H1 (cell line): ENCODE measurements around the gene COMMD1. TPM values are rescaled to one million over a fixed set of nuclear protein-coding genes. Genes with fewer than 3 reads are reported as not detected.
"Not testable (repeated sequence)": the region's sequence is repeated elsewhere in the genome, so short reads cannot be mapped to it uniquely, and the experiment has no call there.

Source experiments
- CTCF ChIA-PET: fragments of 300-600 bp; sonication (Branson Sonifier 250); formaldehyde crosslinking; loops from one replicate; lab custom pipeline; 2021; ENCODE audit not compliant: partially characterized antibody; lab: Charles Lee
- POLR2A ChIA-PET: fragments of 300-600 bp; sonication (Branson Sonifier 250); formaldehyde crosslinking; loops from one replicate; lab custom pipeline; 2021; ENCODE audit warnings: inconsistent platforms; ENCODE audit not compliant: partially characterized antibody; lab: Charles Lee
- DNase-seq, 2 experiments: peaks; one replicate each; pipeline versions ENCODE4 v3.0.0 to v3.0.0-alpha.2; 2010 to 2022; ENCODE audit warnings: low spot score in 2 of 2, low read depth in 1 of 2, mixed read lengths in 1 of 2
- FAIRE-seq: peaks from 2 replicates; lab custom pipeline; 2011; peaks lifted over from hg19 to GRCh38; lab: Jason Lieb, UNC
- H2AFZ ChIP-seq: 2 replicates; pipeline ENCODE4 v1.8.1; 2012; ENCODE audit warnings: low read length, inconsistent platforms
- H2AK5ac ChIP-seq: 2 replicates; pipeline ENCODE4 v1.6.1; 2013; ENCODE audit warnings: low read depth, low read length
- H2BK120ac ChIP-seq: replicated peaks from 2 replicates; pipeline ENCODE3; 2013; ENCODE audit warnings: low read depth, low read length, inconsistent platforms
- H2BK12ac ChIP-seq: 2 replicates; pipeline ENCODE4 v1.6.1; 2013; ENCODE audit warnings: low read depth, low read length
- H2BK15ac ChIP-seq: 2 replicates; pipeline ENCODE4 v1.6.1; 2013; ENCODE audit warnings: low read length
- H2BK20ac ChIP-seq: 2 replicates; pipeline ENCODE4 v1.6.1; 2013; ENCODE audit warnings: low read length
- H2BK5ac ChIP-seq: 2 replicates; pipeline ENCODE4 v1.6.1; 2013; ENCODE audit warnings: low read depth, low read length
- H3K14ac ChIP-seq: 2 replicates; pipeline ENCODE4 v1.6.1; 2013; ENCODE audit warnings: inconsistent platforms; ENCODE audit not compliant: insufficient read length
- H3K18ac ChIP-seq: 2 replicates; pipeline ENCODE4 v1.6.1; 2013; ENCODE audit warnings: low read length; ENCODE audit errors: extremely low read depth
- H3K23ac ChIP-seq: 2 replicates; pipeline ENCODE4 v1.6.1; 2013; ENCODE audit warnings: inconsistent platforms; ENCODE audit not compliant: insufficient read length
- H3K23me2 ChIP-seq: 2 replicates; pipeline ENCODE4 v1.6.1; 2013; ENCODE audit warnings: low read depth, low read length
- H3K27ac ChIP-seq: 2 replicates; pipeline ENCODE4 v1.6.1; 2011; ENCODE audit warnings: low read depth, low read length, inconsistent platforms
- H3K27me3 ChIP-seq, 4 experiments: replicated peaks in 1 of 4; 1 replicate in 1 of 4; 2 replicates in 3 of 4; pipeline versions ENCODE4 v1.6.1 to v1.8.1; 2011 to 2013; ENCODE audit warnings: low read length in 3 of 4, mild to moderate bottlenecking in 3 of 4, inconsistent platforms in 2 of 4, mixed read lengths in 2 of 4, moderate library complexity in 1 of 4; ENCODE audit not compliant: control insufficient read depth in 3 of 4, insufficient read depth in 3 of 4; ENCODE audit errors: extremely low read depth in 1 of 4
- H3K36me3 ChIP-seq, 4 experiments: 2 replicates each; pipeline versions ENCODE4 v1.6.1 to v1.8.1; 2011 to 2013; ENCODE audit warnings: mild to moderate bottlenecking in 4 of 4, low read length in 3 of 4, moderate library complexity in 2 of 4, control low read depth in 1 of 4, inconsistent platforms in 1 of 4; ENCODE audit not compliant: insufficient read depth in 4 of 4, control insufficient read depth in 2 of 4
- H3K4ac ChIP-seq: replicated peaks from 2 replicates; pipeline ENCODE3; 2013; ENCODE audit warnings: low read length, low read depth, mixed read lengths, inconsistent platforms; ENCODE audit not compliant: insufficient read length
- H3K4me1 ChIP-seq, 4 experiments: replicated peaks in 1 of 4; 1 replicate in 1 of 4; 2 replicates in 3 of 4; pipeline versions ENCODE4 v1.6.1 to v1.8.1; 2011 to 2013; ENCODE audit warnings: low read length in 3 of 4, inconsistent platforms in 2 of 4, mixed read lengths in 1 of 4; ENCODE audit not compliant: insufficient read depth in 4 of 4, control insufficient read depth in 3 of 4
- H3K4me2 ChIP-seq, 2 experiments: 2 replicates each; pipeline versions ENCODE4 v1.6.1 to v1.8.1; 2011 to 2013; ENCODE audit warnings: low read depth in 2 of 2, low read length in 2 of 2, control low read depth in 1 of 2, inconsistent platforms in 1 of 2, mild to moderate bottlenecking in 1 of 2; ENCODE audit not compliant: insufficient read depth in 1 of 2
- H3K4me3 ChIP-seq, 4 experiments: fragments of 200-600, 300-600 bp in 1 of 4; sonication (generic), shearing (Covaris generic), sonication (Bioruptor Twin) in 1 of 4; 2 replicates each; pipeline versions ENCODE4 v1.5.1 to v1.8.1; 2011 to 2016; ENCODE audit warnings: low read length in 4 of 4, low read depth in 3 of 4, control low read depth in 2 of 4, inconsistent platforms in 2 of 4, mild to moderate bottlenecking in 2 of 4, mixed read lengths in 1 of 4, moderate library complexity in 1 of 4; ENCODE audit not compliant: insufficient read depth in 2 of 4; ENCODE audit errors: extremely low read depth in 1 of 4
- H3K56ac ChIP-seq: replicated peaks from 2 replicates; pipeline ENCODE3; 2013; ENCODE audit warnings: low read depth, mild to moderate bottlenecking, mixed read lengths, low read length, inconsistent platforms; ENCODE audit not compliant: insufficient read length
- H3K79me1 ChIP-seq: 2 replicates; pipeline ENCODE4 v1.6.1; 2013; ENCODE audit warnings: low read depth, low read length, control low read depth
- H3K79me2 ChIP-seq, 2 experiments: 2 replicates each; pipeline versions ENCODE4 v1.6.1 to v1.8.1; 2012 to 2013; ENCODE audit warnings: low read length in 2 of 2, mild to moderate bottlenecking in 2 of 2, inconsistent platforms in 1 of 2; ENCODE audit not compliant: insufficient read depth in 2 of 2, control insufficient read depth in 1 of 2
- H3K9ac ChIP-seq, 4 experiments: replicated peaks in 1 of 4; 1 replicate in 1 of 4; 2 replicates in 3 of 4; pipeline versions ENCODE4 v1.6.1 to v1.8.1; 2011 to 2013; ENCODE audit warnings: low read depth in 3 of 4, low read length in 3 of 4, control low read depth in 2 of 4, mild to moderate bottlenecking in 2 of 4, moderate library complexity in 2 of 4, inconsistent platforms in 1 of 4; ENCODE audit errors: extremely low read depth in 1 of 4
- H3K9me3 ChIP-seq, 2 experiments: 2 replicates each; pipeline versions ENCODE4 v1.6.1 to v1.8.1; 2012 to 2013; ENCODE audit warnings: mild to moderate bottlenecking in 2 of 2, moderate library complexity in 2 of 2, control low read depth in 1 of 2, inconsistent platforms in 1 of 2, low read depth in 1 of 2, low read length in 1 of 2, mixed read lengths in 1 of 2; ENCODE audit not compliant: insufficient read depth in 2 of 2
- H4K20me1 ChIP-seq, 2 experiments: replicated peaks in 1 of 2; 2 replicates each; pipeline versions ENCODE3 to v1.8.1; 2011 to 2013; ENCODE audit warnings: inconsistent platforms in 2 of 2, low read length in 2 of 2, mild to moderate bottlenecking in 1 of 2; ENCODE audit not compliant: insufficient read depth in 2 of 2, control insufficient read depth in 1 of 2
- H4K5ac ChIP-seq: 2 replicates; pipeline ENCODE4 v1.6.1; 2013; ENCODE audit warnings: low read length, low read depth, mixed read lengths, inconsistent platforms; ENCODE audit not compliant: insufficient read length
- H4K8ac ChIP-seq: 2 replicates; pipeline ENCODE4 v1.8.0; 2013; ENCODE audit warnings: mild to moderate bottlenecking, moderate library complexity, low read length, inconsistent platforms; ENCODE audit not compliant: insufficient read depth; ENCODE audit errors: extremely low read depth
- H4K91ac ChIP-seq: replicated peaks from 2 replicates; pipeline ENCODE3; 2013; ENCODE audit warnings: low read length, mixed read lengths, inconsistent platforms; ENCODE audit not compliant: insufficient read length
- ASH2L ChIP-seq: fragments of 200-600, 300-600 bp; sonication (generic); IDR thresholded peaks from one replicate; pipeline ENCODE4 v1.7.1; 2017; ENCODE audit warnings: low read length
- CHD2 ChIP-seq: IDR thresholded peaks from 2 replicates; pipeline ENCODE4 v1.6.1; 2012; ENCODE audit warnings: low read length, improper control_type of control experiment
- GABPA ChIP-seq: IDR thresholded peaks from 2 replicates; pipeline ENCODE4 v1.6.1; 2011; ENCODE audit warnings: mild to moderate bottlenecking, low read length, moderate library complexity, borderline replicate concordance; ENCODE audit not compliant: insufficient read depth
- NRF1 ChIP-seq: IDR thresholded peaks from 2 replicates; pipeline ENCODE4 v1.6.1; 2011; ENCODE audit warnings: mild to moderate bottlenecking, low read depth, low read length, improper control_type of control experiment
- POLR2A ChIP-seq, 2 experiments: IDR thresholded peaks; 1 replicate in 1 of 2; 2 replicates in 1 of 2; pipeline ENCODE4 v1.6.1; 2011; ENCODE audit warnings: low read depth in 2 of 2, low read length in 2 of 2, mild to moderate bottlenecking in 2 of 2; ENCODE audit errors: control extremely low read depth in 1 of 2
- SIRT6 ChIP-seq: IDR thresholded peaks from one replicate; pipeline ENCODE4 v1.7.1; 2012; ENCODE audit warnings: low read length, inconsistent platforms
- WGBS, 2 experiments: shearing (Covaris generic) in 1 of 2; methylation state at CpG; one replicate each; pipeline versions ENCODE4 v1.1.6 to v1.1.7; 2013 to 2015; ENCODE audit warnings: low lambda C conversion rate in 2 of 2, mixed read lengths in 2 of 2, inconsistent platforms in 1 of 2, low coverage in 1 of 2, missing lambda C conversion rate in 1 of 2; ENCODE audit not compliant: insufficient replicate concordance in 2 of 2, insufficient coverage in 1 of 2, insufficient read length in 1 of 2; ENCODE audit errors: extremely low coverage in 1 of 2, missing lambda C conversion rate in 1 of 2; 5-methylcytosine and 5-hydroxymethylcytosine counted together
- polyA plus RNA-seq, 7 experiments: library from polyadenylated mRNA; depleted of rRNA in 3 of 7; stranded (reverse) in 5 of 7; unstranded in 2 of 7; fragments of >200 nt in 5 of 7; fragments of 200-250 nt in 2 of 7; gene quantifications; 1 replicate in 5 of 7; 2 replicates in 1 of 7; 4 replicates in 1 of 7; pipeline versions ENCODE4 v1.2.1 to v1.2.3, GENCODE V29; 2011 to 2013; ENCODE audit warnings: missing spikeins in 2 of 7, mixed read lengths in 2 of 7
- total RNA-seq: library from RNA; stranded (reverse); fragmentation: NEBNext Ultra II Directional; extraction: Animal tissue kit (Norgen Biotek cat#: 25700); gene quantifications from 2 replicates; pipeline ENCODE4 v1.2.1, GENCODE V29; 2021
- TF ChIP-seq, protein P1 (sequence below): IDR thresholded peaks from 2 replicates; pipeline ENCODE4 v1.6.1; 2012; ENCODE audit warnings: low read length, inconsistent platforms
- TF ChIP-seq, protein P2 (sequence below): IDR thresholded peaks from 2 replicates; pipeline ENCODE4 v1.6.1; 2012; ENCODE audit warnings: inconsistent platforms
- TF ChIP-seq, protein P3 (sequence below): IDR thresholded peaks from 2 replicates; pipeline ENCODE4 v1.6.1; 2011; ENCODE audit warnings: low read depth, mild to moderate bottlenecking, low read length; ENCODE audit not compliant: insufficient read depth

COMMD1 gene
- total and polyA plus RNA-seq, 2 of the 8 experiments (the other 6 are each of a cell fraction or from before 2014, with no cell fraction given), result 23.5 to 28.3 TPM

DNA sequence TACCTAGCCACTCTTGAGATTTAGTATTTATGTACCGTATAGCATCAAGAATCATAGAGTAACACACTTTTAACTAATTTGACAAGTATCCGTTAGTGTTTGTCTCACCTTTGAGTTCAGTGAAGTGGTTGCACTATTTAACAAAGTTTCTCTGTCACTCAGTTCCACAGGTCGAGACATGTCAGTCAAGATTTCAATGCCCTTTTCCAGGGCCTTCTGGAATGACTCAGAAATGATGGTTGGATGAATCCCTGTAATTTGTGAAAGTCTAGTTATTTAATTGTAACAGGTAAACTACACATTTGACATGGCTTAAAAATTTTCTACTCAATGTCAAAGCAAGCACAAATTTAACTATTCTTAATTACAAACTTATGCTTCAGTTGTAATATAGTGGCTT, 26.7 kb upstream of the COMMD1 start (continued):
- TF ChIP-seq, protein P1, sequence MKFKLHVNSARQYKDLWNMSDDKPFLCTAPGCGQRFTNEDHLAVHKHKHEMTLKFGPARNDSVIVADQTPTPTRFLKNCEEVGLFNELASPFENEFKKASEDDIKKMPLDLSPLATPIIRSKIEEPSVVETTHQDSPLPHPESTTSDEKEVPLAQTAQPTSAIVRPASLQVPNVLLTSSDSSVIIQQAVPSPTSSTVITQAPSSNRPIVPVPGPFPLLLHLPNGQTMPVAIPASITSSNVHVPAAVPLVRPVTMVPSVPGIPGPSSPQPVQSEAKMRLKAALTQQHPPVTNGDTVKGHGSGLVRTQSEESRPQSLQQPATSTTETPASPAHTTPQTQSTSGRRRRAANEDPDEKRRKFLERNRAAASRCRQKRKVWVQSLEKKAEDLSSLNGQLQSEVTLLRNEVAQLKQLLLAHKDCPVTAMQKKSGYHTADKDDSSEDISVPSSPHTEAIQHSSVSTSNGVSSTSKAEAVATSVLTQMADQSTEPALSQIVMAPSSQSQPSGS, result no peak
- no peak for TF ChIP-seq POLR2A (IDR thresholded peaks at IDR 0.05; ENCODE audit: control extremely low read depth in 1 of 2, low read depth in 2 of 2, low read length in 2 of 2)
- TF ChIP-seq GABPA, result no peak
- no peak for TF ChIP-seq CHD2
- TF ChIP-seq, protein P2, sequence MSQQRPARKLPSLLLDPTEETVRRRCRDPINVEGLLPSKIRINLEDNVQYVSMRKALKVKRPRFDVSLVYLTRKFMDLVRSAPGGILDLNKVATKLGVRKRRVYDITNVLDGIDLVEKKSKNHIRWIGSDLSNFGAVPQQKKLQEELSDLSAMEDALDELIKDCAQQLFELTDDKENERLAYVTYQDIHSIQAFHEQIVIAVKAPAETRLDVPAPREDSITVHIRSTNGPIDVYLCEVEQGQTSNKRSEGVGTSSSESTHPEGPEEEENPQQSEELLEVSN, result no peak
- TF ChIP-seq NRF1, result no peak
- no peak for TF ChIP-seq ASH2L
- no peak for TF ChIP-seq SIRT6
- TF ChIP-seq, protein P3, sequence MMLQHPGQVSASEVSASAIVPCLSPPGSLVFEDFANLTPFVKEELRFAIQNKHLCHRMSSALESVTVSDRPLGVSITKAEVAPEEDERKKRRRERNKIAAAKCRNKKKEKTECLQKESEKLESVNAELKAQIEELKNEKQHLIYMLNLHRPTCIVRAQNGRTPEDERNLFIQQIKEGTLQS, result no peak

DNA sequence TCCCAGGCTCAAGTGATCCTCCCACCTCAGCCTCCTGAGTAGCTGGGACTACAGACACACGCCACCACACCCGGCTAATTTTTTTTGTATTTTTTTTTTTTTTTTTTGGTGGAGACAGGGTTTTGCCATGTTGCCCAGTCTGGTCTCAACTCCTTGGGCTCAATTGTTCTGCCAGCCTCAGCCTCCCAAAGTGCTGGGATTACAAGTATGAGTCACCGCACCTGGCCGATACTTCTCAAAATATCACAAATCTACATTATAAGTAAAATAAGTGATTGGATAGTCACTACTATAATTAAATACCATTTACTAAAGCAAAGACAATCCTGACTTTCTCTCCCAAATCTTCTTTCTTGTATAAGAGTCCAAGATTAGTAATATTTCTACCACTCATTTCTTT, 26.1 kb upstream of the COMMD1 start:
- not testable (repeated sequence) for H3K18ac ChIP-seq, H3K9ac ChIP-seq, H2BK15ac ChIP-seq, H3K27me3 ChIP-seq, H4K20me1 ChIP-seq, H3K14ac ChIP-seq, H3K4me3 ChIP-seq, H3K79me1 ChIP-seq, H2BK20ac ChIP-seq, H2BK12ac ChIP-seq, H2BK5ac ChIP-seq, H4K5ac ChIP-seq, H3K9me3 ChIP-seq, H3K27ac ChIP-seq, H3K4ac ChIP-seq, H4K91ac ChIP-seq, H3K23ac ChIP-seq, H3K4me2 ChIP-seq, H2AK5ac ChIP-seq, H3K56ac ChIP-seq, H3K4me1 ChIP-seq, DNase-seq, FAIRE-seq, H3K23me2 ChIP-seq, H2BK120ac ChIP-seq, H2AFZ ChIP-seq, H4K8ac ChIP-seq
- Histone ChIP-seq H3K79me2 (peaks cover 0 to 14% of the 10 kb centered on the region in 2 experiments; a peak in 1 of 4 replicates), H3K36me3 (peaks cover 39 to 99% (median 77%) of the 10 kb centered on the region in 4 experiments)
- ChIA-PET CTCF (interaction anchor here (0.6 to 0.7 kb wide), 2 partner anchors 121 to 373 kb away, joined by 3 to 4 read pairs; no protein-coding TSS in a partner anchor), POLR2A (interaction anchor here (2.1 to 3.3 kb wide), 2 partner anchors 8 to 12 kb away, joined by 5 to 21 read pairs; no protein-coding TSS in a partner anchor)
- WGBS, 2 experiments, result 92% methylated on average over 2 of the region's 4 CpGs; no CpG with 5 or more reads in 1 of the 2 experiments
